ENCODE results near the gene GLIS2.

GLIS2 gene

DNA sequence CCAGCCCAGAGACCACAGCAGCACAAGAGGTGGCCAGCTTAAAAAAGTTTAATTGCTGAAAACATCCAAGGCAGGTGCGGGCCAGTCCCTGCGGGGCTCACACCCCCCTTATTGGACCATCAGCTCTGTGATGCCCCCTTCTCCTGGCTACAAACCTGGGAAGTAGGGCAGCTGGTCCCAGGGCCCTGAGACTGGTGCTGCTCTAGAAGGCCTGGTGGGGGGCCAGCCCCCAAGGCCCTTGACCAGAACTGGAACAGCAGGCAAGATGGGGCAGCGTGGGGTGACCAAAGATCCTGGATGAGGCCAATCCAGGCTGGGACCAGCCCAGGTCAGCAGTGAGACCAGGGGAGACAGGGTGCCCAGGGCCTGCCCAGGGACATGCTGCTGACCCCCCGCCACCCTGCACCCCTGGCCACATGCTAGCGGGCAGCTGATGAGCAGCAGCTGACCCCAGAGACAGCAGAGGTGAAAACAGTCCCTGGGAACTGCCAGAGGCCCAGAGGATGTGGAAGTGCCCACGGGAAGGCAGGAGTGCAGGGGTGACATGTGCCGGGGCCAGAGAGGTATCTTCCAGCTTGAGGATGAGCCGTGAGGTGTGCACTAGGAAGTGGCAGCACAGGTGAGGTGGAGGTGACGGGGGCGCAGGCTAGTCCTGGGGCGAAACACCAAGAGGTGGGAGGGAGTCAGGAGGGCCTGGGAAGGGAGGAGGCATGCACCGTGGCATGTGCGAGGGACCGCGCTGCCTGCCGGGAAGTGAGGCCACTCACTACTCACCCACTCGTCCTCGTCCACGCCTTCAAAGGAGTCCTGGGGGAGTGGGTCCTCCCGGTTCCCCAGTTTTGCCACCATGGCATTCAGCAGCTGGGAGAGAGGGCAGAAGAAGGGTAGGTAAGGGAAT, 38.9 kb downstream of the GLIS2 start:
- DNase-seq = no peak

DNA sequence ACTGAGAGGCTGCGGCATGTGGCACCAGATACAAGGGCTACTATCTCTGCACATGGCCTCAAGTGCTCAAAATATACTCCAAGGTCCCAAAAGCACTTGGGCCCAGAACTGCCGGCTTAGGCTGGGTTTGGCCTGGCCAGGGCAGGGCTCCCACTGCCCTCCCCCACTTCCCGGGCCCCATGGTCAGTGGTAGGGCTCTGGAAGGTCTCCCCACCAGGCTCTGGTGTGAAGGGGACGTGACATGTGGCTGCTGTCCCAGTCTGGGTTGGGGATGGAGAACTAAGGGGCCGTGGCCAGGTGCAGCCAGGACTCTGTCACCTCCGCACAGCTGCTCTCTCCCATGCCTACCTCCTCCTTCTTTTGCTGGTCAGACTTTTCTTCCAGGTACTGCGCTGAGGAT, 41.0 kb downstream of the GLIS2 start:
- DNase-seq = no peak

DNA sequence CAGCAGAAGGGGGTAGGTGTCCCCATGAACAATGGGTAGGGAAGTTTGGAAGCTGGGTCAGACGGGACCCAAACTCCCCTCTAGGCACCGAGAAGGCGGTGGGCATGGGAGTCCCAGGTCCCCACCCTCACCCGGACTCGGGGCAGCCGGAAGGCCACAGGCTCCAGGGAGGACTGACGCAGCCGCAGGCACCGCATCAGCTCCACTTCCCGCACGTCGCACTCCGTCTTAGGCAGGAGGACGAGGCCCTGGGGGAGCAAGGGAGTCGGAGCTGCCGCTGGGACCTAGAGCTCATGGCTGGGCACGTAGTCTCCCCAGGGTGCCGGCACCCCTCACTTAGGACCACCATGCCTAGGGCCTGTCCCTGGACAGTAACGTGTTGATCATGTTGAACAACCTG, 42.4 kb downstream of the GLIS2 start:
- DNase-seq = no peak

DNA sequence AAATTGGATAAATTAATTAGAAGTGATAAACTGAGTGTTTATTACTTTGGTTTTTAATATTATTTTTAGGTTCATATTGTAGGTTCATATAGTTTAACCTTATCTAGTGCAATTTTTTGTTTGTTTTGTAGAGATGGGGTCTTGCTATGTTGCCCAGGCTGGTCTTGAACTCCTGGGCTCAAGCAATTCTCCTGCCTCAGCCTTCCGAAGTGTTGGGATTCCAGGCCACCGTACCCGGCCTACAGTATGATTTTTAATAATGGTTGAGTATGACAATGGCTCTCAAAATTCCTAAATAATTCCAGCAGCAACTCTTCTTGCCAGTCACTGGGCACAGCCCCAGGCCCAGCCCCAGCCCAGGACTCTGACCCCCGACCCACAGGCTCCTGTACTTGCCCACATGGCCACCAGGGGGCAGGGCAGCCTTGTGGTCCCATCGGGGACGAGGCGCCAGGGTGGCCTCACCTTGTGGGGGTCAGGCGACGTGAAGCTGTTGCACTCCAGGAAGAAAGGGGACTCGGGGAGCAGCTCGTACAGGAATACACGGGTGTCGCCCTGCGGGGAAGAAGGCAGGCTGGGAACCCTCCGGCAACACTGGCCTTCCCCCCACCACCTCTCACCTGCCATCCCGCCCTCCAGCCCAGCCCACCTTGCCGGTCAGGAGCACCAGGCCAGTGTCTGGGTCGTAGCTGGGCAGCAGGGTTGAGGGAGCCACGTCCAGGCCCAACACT, 43.1 kb downstream of the GLIS2 start:
- DNase-seq = peak; percentile 68

DNA sequence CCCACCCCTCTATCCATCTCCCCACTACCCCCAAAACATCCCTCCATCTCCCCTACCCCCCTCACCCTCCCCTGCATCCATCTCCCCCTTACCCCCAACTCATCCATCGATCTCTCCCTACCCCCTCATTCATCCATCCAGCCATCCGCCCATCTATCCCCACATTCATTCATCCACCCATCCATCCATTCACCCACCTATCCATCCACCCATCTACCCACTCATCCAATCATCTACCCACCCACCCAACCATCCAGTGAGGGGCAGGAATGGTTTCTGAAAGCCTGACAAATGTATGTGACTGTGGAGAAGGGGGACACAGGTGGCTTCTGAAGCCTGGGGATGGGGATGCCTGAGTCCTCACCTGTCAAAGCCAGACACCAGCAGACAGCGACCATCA, 44.0 kb downstream of the GLIS2 start:
- no peak for DNase-seq

DNA sequence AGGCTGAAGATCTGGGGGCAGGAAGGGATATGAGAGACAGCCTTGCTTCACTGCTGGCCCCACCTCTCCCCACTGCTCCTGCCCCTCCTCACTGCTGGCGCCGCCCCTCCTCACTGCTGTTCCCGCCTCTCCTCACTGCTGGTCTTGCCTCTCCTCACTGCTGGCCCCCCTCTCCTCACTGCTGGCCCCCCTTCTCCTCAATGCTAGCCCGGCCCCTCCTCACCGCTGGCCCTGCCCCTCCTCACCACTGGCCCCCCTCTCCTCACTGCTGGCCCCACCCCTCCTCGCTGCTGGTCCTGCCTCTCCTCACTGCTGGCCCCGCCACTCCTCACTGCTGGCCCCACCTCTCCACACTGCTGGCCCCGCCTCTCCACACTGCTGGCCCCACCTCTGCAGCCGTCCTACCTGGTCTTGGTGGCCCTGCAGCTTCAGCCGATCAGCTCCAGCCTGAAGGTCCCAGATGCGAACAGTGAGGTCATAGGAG, 44.7 kb downstream of the GLIS2 start:
- DNase-seq = no peak

DNA sequence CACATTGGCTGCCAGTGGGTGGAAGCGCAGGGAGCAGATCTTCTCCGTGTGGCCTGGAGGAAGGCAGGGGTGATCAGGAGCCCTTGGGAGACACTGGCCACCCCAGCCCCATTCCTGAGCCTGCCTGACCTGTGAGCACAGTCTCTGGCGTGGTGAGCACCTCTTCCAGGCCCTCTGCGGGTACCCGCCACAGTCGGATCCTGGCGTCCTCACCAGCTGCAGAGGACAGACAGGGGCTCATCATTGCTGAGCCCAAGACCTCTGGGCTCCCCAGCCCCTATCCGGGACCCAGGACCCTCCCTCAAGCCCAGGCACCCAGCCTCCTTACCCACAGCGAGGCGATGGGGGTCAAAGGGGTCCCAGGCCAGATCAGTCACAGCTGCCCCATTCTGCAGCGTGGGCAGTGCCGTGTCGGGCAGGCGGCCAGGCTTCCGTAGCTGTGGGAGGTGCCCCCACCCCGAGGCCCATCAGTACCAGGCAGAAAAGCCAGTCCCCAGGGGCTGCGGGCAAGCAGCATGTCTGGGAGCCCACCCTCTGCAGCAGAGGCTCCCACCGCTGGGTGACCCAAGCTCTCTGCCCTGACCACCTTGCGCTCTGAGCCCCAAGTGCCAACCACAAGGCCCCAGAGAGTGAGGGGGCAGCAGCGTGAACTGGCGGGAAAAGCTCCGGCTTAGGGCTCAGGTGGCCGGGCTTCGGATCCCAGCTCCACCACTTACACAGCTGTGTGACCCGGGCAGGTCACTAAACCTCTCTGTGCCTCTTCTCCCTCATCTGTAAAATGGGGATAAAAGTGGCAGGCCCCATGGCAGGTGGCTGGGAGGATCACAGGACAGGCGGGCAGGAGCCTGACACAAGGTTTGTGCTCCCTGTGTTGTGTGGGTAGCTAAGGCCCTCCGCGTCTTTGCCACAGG, 45.4 kb downstream of the GLIS2 start:
- no peak for DNase-seq

DNA sequence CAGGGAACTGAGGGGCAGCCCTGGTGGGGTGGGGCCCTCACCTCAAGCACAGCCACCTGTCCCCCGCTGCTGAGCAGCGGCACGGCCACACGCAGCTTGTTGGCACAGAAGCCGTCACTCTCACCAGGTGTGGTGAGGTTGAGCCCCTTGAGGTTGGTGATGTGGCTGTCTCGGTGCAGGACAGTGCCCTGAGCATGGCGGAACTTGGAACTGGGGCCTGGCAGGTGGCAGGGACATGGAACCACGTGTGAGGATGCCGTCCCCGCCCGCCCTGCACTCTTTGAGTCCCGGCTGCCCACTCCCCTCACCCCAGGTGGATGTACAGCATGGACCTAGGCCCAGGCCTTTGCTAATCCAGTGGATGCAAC, 46.1 kb downstream of the GLIS2 start:
- no peak for DNase-seq

DNA sequence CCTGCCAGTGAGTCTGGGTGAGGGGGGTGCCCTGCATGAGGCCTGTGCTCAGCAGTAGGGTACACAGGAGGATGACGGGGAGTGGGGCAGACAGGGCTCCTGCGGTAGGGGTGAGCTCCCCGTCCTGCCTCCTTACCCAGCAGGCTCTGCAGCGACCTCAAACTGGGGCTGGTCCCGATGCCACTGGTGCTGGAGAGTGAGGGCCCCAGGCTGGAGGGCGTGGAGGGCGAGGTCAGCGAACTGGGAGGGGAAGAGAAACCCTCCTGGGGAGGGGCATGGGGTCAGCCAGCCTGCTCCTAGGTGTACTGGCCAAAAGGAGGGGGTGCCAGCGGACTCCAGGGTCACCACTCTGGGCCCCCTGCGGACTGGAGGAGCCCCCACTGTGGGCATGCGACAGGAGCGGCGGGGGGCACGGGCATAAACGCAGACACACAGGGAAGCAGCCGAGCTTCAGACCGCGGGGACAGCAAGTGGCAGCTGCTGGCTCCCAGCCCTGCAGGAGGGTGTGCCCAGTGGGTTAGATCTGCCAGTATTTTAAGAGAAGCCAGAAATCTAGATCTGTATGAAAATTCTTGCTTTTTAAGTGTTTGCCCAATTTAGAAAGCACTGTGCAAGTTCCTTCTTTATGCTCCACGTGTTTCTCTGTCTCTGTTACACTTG, 46.7 kb downstream of the GLIS2 start:
- no peak for DNase-seq

DNA sequence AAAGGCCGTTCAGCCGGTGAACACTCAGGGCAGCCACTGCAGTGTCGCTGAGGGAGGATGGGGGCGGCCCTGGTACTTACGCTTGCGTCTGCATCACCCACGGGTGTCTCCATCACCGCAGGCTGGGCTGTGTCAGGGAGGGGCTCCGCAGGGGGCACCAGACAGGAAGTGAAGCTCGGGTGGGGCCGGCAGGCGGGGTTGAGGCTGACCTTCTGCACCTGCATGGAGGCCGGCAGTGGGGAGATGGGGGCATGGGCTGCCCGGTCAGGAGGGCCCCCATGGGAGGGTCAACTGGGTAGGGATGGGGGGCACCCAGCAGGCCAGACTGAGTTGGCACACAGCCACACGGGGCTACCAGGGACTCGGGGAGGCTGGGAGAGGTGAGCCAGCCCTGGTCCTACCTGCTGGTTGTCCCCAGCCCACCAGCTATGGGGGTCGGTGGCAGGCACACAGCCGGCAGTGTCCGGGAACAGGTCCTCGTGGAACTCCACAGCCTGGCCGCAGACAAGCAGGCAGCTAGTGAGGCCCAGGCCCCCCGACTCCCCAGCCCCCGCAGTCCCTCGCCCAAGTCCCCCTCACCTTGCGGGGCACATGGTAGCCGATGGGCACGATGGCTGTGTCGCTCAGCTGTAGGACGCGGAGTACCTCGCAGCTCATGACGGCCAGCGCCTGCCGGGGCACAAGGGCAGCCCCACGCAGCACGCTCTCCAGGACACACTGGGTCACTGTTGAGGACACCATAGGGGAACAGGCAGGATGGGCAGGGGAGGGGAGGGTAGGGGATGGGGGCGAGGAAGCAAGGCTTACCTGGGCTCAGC, 48.5 kb downstream of the GLIS2 start:
- no peak for DNase-seq

DNA sequence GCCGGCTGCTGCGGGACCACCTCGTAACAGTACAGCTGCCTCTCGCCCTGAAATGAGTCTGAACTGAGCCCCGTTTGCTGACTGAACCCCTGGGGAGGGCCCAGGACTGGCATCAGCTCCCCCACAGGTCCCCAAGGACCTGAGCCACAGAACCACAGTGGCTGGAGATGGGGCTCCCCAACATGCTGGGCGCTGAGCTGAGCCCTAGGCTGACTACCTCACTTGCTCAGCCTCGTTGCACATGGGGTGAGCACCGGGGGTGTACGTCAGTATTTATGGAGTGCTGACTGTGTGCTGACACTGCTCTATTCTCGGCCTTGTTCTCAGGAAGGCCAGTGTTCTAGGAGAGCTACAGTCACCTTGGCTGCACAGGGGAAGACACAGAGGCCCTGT, 49.1 kb downstream of the GLIS2 start:
- no peak for DNase-seq

DNA sequence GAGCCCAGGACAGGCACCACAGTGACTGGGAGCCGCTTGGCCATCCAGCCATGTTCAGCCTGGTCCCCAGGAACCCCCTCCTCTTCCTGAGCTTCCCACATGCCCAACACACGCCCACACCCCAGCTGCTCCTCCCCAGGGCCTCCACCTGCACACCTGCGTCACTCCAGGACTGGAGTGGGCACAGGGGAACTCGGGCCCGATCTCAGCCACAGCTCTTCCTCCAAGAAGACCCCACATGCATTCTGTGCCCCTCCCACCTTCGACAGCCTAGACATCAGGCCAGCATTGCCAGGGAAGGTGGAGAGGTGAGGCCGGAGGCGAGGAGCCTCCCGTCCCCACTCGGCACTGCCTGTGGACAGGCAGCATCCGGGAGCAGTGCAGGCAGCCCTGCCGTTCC, 49.7 kb downstream of the GLIS2 start:
- DNase-seq = no peak

DNA sequence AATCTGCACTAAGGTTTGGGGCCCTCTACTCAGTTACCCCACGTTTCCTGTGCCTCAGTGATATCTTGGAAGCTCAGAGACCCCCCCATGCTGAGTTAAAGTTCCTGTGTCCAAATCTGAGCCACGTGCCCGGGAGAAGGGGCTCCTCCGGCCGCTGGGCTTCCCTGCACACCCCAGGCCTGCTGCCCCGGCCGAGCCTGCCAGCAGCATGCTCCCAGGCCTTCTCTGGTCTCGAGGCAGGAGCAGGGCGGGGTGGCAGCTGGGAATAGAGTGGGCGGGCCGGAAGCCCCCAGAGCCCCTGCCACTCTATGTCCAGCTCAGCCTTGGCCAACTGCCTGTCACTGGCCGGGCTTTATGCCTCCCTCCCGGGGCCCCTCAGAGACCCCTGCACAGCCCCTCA, 50.1 kb downstream of the GLIS2 start:
- DNase-seq = no peak

DNA sequence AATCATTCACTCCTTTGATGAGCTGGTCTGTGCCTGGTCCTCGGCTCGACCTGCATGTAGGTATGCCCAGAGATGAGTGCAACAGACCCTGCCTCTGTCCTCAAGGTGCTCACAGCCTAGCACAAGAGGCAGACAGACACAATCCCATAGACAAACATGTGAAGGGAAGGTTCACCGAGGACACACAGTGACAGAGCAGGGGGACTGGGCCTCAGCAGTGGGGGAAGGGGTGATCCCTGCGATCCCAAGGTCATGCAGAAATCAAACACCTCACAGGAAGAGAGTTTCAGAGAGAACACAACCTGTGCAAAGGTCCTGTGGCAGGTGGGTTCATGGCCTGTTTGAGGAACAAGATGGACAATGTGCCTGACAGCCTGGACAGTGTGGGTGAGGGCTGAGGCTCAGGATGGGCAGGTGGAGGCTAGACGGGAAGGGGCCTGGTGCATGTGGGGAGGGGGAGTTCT, 51.6 kb downstream of the GLIS2 start:
- DNase-seq = no peak

DNA sequence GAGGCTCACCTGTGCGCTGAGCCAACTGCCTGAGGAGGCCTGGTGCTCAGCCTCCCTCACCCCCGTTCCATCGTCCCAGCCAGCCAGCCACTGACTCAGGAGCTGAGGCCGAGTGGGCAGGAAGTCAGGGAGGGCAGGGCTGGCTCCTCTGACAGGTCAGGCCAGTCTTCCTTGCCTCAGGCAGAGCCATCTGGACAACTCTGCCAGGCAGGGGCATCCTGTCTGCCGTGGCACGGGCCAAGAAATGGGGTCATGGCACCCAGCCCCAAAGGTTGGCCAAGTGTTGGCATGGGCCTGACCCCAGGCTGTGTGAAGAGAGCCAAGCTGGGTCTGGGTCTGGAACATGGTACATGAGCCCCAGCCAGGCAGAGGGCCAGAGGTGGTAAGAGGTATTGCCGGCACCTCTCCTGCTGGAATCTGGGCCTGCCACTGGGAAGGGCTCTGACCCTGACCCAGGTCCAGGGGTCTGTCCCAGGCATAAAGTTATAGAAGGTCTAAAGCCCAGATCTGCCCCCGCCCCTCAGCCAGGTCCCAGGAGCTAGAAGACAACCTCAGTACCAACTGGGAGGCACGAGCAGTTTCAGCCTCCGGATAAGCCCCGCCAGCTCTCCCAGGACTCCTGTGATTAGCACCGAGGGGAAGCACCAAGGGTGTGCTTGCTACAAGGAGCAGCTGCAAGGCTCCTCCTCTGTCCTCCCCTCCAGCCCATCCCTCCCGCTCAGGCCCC, 53.3 kb downstream of the GLIS2 start:
- no peak for DNase-seq

DNA sequence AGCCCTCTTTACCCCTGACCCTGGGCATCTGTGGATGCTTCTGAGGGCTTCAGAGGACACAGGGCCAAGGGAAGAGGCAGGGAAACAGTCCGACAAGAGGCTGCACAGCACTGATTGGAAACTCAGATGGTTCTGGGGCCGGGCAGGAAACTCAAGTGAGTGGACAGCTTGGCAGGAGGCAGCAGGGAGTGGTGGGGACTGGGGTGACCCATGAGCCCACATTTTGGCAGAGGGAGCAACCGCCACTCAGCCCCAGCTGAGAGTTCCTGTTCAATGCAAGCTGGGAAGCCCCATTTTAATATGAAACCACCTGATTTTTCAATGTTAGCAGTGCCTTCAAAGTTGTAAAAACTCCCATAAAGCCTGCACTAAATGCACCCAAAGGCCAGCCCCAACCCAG, 54.3 kb downstream of the GLIS2 start:
- DNase-seq = no peak

DNA sequence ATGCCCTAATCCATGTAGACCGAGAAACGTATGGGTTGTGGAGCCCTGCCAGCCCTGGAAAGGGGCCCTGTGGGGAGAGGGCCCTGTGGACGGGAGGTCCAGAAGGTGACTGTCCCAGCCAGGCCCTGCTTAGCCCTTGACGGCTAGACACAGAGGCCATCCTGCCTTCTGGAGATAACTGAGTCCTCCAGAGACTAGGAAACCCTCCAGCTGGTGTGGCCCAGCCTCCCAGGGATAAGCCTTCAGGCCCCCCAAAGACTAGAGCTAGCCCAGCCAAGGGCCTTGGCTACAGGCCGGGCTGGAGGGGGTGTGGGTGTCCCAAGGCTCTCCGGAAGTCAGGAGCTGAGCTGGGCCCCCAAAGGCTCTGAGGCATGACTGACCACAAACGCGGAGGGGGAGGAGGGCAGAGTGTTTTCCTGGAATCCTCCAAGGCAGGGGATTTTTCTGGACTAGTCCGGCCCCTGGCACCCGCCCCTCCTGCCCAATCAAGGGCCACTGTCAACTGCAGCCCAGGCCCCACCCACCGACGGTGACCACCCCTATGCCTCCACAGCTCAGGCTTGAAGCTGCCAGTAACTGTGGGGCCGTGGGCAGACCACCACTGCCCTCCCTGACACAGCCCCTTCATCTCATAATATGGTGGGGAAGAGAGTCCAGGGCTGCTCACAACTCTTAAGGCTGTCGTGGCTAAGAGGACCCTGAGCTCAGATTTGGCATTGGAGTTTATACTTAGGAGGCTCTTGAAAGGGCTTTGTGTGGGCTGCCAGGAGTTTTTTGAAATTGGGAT, 54.9 kb downstream of the GLIS2 start:
- no peak for DNase-seq

DNA sequence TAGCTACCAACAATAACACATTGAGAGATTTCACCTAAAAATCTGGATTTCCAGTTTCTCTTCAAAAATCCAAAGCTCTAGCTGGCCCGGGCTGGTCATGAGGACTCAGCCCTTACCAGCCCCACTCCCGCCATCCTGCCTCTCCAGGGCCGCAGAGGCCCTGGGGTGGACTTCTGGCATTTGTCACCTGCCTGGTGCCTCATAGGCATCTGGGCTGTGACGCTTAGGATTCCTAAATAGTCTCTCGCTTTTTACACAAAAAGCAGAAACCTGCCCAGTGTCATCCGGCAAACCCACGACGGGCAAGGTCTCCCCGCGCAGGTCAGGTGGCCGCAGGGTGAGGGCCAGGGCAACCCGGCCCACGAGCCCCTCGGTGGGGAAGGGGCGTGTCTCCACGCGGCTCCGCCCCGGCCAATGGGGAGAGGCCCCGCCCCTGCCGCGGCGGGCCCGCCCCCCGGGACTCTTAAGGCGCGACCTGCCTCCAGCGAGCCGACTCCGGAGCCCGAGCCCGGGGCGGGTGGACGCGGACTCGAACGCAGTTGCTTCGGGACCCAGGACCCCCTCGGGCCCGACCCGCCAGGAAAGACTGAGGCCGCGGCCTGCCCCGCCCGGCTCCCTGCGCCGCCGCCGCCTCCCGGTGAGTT, 55.6 kb downstream of the GLIS2 start, which contains the start of gene VASN:
Gene VASN, plus strand, starts transcription at position 492 of the 644 bp plus-strand sequence. CDS start 9,030 bp downstream, outside the sequence.
- DNase-seq = peak; percentile 72

DNA sequence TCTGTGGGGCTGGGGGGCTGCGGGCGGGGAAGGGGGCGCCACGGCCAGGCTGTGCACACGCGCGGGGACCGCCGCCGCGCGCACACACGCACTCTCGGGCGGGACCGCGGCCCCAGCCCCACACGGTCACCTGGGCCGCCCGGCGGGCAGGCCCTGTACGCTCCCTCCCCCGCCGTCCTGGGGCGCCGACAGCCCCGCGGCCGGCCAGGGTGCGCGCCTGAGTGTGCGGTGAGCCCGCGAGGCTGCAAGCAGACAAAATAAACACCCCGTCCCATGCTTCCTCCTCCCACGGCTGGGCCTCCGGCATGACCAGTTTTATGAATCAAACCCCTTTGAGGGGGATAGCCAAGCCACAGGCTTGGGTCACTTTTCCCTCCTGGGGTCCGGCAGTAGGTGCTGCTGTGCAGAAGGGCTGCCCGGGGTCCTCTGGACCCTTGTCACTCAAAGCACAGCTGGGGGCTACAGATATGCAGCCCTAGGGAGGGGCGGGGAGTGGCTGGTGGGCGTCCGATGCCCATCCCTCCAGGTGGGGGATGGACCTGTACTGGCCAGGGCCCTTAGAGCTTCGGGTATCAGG, 56.2 kb downstream of the GLIS2 start:
- DNase-seq = no peak
